ENCODE measurements around the gene EIF3F. TPM values are rescaled to one million over a fixed set of nuclear protein-coding genes. Genes with fewer than 3 reads are reported as not detected.

Gene EIF3F
- total and polyA plus RNA-seq, 2 experiments from 2014 or later = 193 to 359 TPM

GRCh38 chr11:8040261-8040920, 53.3 kb downstream of the EIF3F start:
- Histone ChIP-seq H3K27ac (no peak overlapping the region), H3K9me2 (ENCODE audit: insufficient read depth) (no peaks in the 10 kb centered on the region), H3K36me3 (ENCODE audit: low read depth) (no peaks in the 10 kb centered on the region), H3K4me2 (ENCODE audit: unreplicated experiment) (no peak overlapping the region), H3K9me3 (ENCODE audit: low read depth) (no peaks in the 10 kb centered on the region), H3K9ac (no peak overlapping the region), H4K20me1 (ENCODE audit: insufficient read depth) (no peaks in the 10 kb centered on the region), H3F3A (ENCODE audit: insufficient read depth) (no peaks in the 10 kb centered on the region), H3K4me3 (no peak overlapping the region), H3K27me3 (replicated peaks; ENCODE audit: insufficient read depth) (no peaks in the 10 kb centered on the region), H3K79me2 (ENCODE audit: insufficient read depth) (no peaks in the 10 kb centered on the region), H3K4me1 (ENCODE audit: insufficient read depth) (no peaks in the 10 kb centered on the region), H2AFZ (no peak overlapping the region)
- TF ChIP-seq EZH2phosphoT487 (IDR thresholded peaks at IDR 0.05; ENCODE audit: insufficient read depth, low read depth) = no peak
- no peak for TF ChIP-seq EZH2 (IDR thresholded peaks at IDR 0.05; ENCODE audit: insufficient read depth, poor library complexity, severe bottlenecking)
- 74 to 80% methylated on average over 4 of the region's 4 CpGs for WGBS, 2 experiments (ENCODE audit: low coverage in 1 of 2, low lambda C conversion rate in 2 of 2, missing lambda C conversion rate in 2 of 2)
- DNase-seq = no peak
- in situ Hi-C loops (cut with MboI) = no loop called here

GRCh38 chr11:8040921-8041285, 53.8 kb downstream of the EIF3F start:
- TF ChIP-seq EZH2phosphoT487 (IDR thresholded peaks at IDR 0.05; ENCODE audit: insufficient read depth, low read depth) (no peak), EZH2 (IDR thresholded peaks at IDR 0.05; ENCODE audit: insufficient read depth, poor library complexity, severe bottlenecking) (no peak)

GRCh38 chr11:8041576-8041975, 54.4 kb downstream of the EIF3F start:
- TF ChIP-seq EZH2phosphoT487 (IDR thresholded peaks at IDR 0.05; ENCODE audit: insufficient read depth, low read depth) (no peak), EZH2 (IDR thresholded peaks at IDR 0.05; ENCODE audit: insufficient read depth, poor library complexity, severe bottlenecking) (no peak)
- no peaks in the 10 kb centered on the region for H3K9me2 ChIP-seq (ENCODE audit: insufficient read depth)
- H2AFZ ChIP-seq = no peak overlapping the region
- no peak overlapping the region for H3K4me3 ChIP-seq
- no peaks in the 10 kb centered on the region for H3K4me1 ChIP-seq (ENCODE audit: insufficient read depth)
- in situ Hi-C loops (cut with MboI) = no loop called here
- no peaks in the 10 kb centered on the region for H3K27me3 ChIP-seq (replicated peaks; ENCODE audit: insufficient read depth)
- no peak overlapping the region for H3K27ac ChIP-seq
- no peak overlapping the region for H3K9ac ChIP-seq
- H3K36me3 ChIP-seq (ENCODE audit: low read depth) = no peaks in the 10 kb centered on the region
- no peaks in the 10 kb centered on the region for H4K20me1 ChIP-seq (ENCODE audit: insufficient read depth)
- no peak for DNase-seq
- H3K4me2 ChIP-seq (ENCODE audit: unreplicated experiment) = no peak overlapping the region
- no peaks in the 10 kb centered on the region for H3K79me2 ChIP-seq (ENCODE audit: insufficient read depth)
- H3F3A ChIP-seq (ENCODE audit: insufficient read depth) = no peaks in the 10 kb centered on the region
- no peaks in the 10 kb centered on the region for H3K9me3 ChIP-seq (ENCODE audit: low read depth)
- WGBS, 2 experiments (ENCODE audit: low coverage in 1 of 2, low lambda C conversion rate in 2 of 2, missing lambda C conversion rate in 2 of 2) = 77 to 96% methylated on average over 4 of the region's 4 CpGs

More at GRCh38 chr11:8040921-8041285, 53.8 kb downstream of the EIF3F start:
- Histone ChIP-seq H3F3A (ENCODE audit: insufficient read depth) (no peaks in the 10 kb centered on the region), H3K4me3 (no peak overlapping the region), H3K27ac (no peak overlapping the region), H4K20me1 (ENCODE audit: insufficient read depth) (no peaks in the 10 kb centered on the region), H3K4me1 (ENCODE audit: insufficient read depth) (no peaks in the 10 kb centered on the region), H3K4me2 (ENCODE audit: unreplicated experiment) (no peak overlapping the region), H3K36me3 (ENCODE audit: low read depth) (no peaks in the 10 kb centered on the region), H3K9ac (no peak overlapping the region), H3K79me2 (ENCODE audit: insufficient read depth) (no peaks in the 10 kb centered on the region), H3K27me3 (replicated peaks; ENCODE audit: insufficient read depth) (no peaks in the 10 kb centered on the region), H2AFZ (no peak overlapping the region), H3K9me2 (ENCODE audit: insufficient read depth) (no peaks in the 10 kb centered on the region), H3K9me3 (ENCODE audit: low read depth) (no peaks in the 10 kb centered on the region)
- DNase-seq = no peak
- in situ Hi-C loops (cut with MboI) = no loop called here
- WGBS, 2 experiments (ENCODE audit: low coverage in 1 of 2, low lambda C conversion rate in 2 of 2, missing lambda C conversion rate in 2 of 2) = 78 to 89% methylated on average over 2 of the region's 2 CpGs

- Histone ChIP-seq H3K36me3 (ENCODE audit: low read depth) (no peaks in the 10 kb centered on the region), H2AFZ (no peak overlapping the region), H3K9ac (no peak overlapping the region), H3K9me2 (ENCODE audit: insufficient read depth) (no peaks in the 10 kb centered on the region), H4K20me1 (ENCODE audit: insufficient read depth) (no peaks in the 10 kb centered on the region), H3K4me1 (ENCODE audit: insufficient read depth) (no peaks in the 10 kb centered on the region), H3K4me3 (no peak overlapping the region), H3K9me3 (ENCODE audit: low read depth) (no peaks in the 10 kb centered on the region), H3K79me2 (ENCODE audit: insufficient read depth) (no peaks in the 10 kb centered on the region), H3F3A (ENCODE audit: insufficient read depth) (no peaks in the 10 kb centered on the region; the same call in 1 of the 2 replicates), H3K27ac (no peak overlapping the region), H3K4me2 (ENCODE audit: unreplicated experiment) (no peak overlapping the region), H3K27me3 (replicated peaks; ENCODE audit: insufficient read depth) (no peaks in the 10 kb centered on the region)
- WGBS, 2 experiments (ENCODE audit: low coverage in 1 of 2, low lambda C conversion rate in 2 of 2, missing lambda C conversion rate in 2 of 2) = 4 to 5% methylated on average over 2 of the region's 2 CpGs
- TF ChIP-seq EZH2 (IDR thresholded peaks at IDR 0.05; ENCODE audit: insufficient read depth, poor library complexity, severe bottlenecking) (no peak), EZH2phosphoT487 (IDR thresholded peaks at IDR 0.05; ENCODE audit: insufficient read depth, low read depth) (no peak)
- in situ Hi-C loops (cut with MboI) = no loop called here
- DNase-seq = no peak
Observed at GRCh38 chr11:8043756-8044155, 56.6 kb downstream of the EIF3F start.

Data from GM23248 (cell line).